TTC549 (cell line): Measurements from ENCODE around the gene SPNS1.

Experiments used
- FAIRE-seq: peaks from 2 replicates; lab custom pipeline; 2012; peaks lifted over from hg19 to GRCh38; lab: Jason Lieb, UNC

Gene SPNS1

GRCh38 chr16:29029168-29029994 is 54.8 kb downstream of the SPNS1 start:
- no peak for FAIRE-seq

DNA sequence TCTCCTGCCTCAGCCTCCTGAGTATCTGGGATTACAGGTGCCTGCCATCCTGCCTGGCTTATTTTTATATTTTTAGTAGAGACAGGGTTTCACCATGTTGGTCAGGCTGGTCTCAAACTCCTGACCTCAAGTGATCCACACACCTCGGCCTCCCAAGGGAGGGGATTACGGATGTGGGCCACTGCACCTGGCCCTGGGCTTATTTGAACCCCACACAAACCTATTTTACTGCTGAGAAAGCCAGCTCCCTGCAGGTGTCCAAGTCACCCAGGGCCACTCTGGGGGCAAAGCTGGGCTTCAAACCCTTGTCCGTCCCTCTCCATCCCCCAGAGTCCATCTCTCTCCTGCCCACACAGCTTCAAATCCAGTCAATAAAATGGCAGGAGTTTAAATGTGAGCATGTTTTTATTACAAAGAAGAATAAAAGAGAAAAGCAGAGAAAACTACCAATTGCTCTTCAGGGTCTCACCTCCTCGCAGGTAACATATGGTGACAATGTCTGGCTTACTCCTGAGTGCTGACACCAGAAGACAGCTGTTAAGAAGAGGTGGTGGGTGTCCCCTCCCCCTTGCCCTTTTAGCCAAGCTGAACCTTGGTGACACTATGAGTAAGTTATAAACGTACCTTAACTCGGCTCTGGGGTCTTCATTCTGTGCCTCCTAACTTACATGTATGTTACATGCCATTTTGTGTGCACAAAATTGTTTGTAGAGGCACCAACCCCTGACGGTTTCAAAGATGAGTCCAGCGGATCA is 55.7 kb downstream of the SPNS1 start:
- FAIRE-seq = no peak
